ENCODE data around the gene CPT2. TPM values are rescaled to one million over a fixed set of nuclear protein-coding genes. Genes with fewer than 3 reads are reported as not detected.

CPT2 gene
- total RNA-seq, 2 experiments from 2014 or later: 17.8 to 18.6 TPM

GRCh38 chr1:53218201-53218600, 21.6 kb downstream of the CPT2 start:
- TF ChIP-seq CTCF (IDR thresholded peaks at IDR 0.05): no peak
- CTCF ChIA-PET: interaction anchor here (1.9 kb wide), 1 partner anchor 36 kb away, joined by 6 read pairs; no protein-coding TSS in a partner anchor
- DNase-seq (no peak), ATAC-seq (no peak)
- Mint-ChIP-seq H3K27ac (peak overlapping the region; percentile 68), H3K36me3 (ENCODE audit: low read depth) (peaks cover 11% of the 10 kb centered on the region), H3K9me3 (no peaks in the 10 kb centered on the region), H3K27me3 (no peaks in the 10 kb centered on the region), H3K4me1 (ENCODE audit: low read depth) (peaks cover 20% of the 10 kb centered on the region), H3K4me3 (no peak overlapping the region)
- intact Hi-C loops (cut with micrococcal nuclease): no loop called here
- POLR2A ChIA-PET: interaction anchor here (3.4 kb wide), 1 partner anchor 22 kb away, joined by 15 read pairs; the partner anchor contains the start of gene CPT2

- no peaks in the 10 kb centered on the region for H3K27me3 Mint-ChIP-seq
- ChIA-PET CTCF (interaction anchor here (1.9 kb wide), 1 partner anchor 37 kb away, joined by 6 read pairs; no protein-coding TSS in a partner anchor), POLR2A (interaction anchor here (1.1 to 3.4 kb wide), 5 partner anchors 9 to 24 kb away, joined by 3 to 15 read pairs (median 5); partner anchors contain the start of gene CPT2)
- TF ChIP-seq CTCF (IDR thresholded peaks at IDR 0.05): no peak
- peak overlapping the region; percentile 88 for H3K4me3 Mint-ChIP-seq
- H3K36me3 Mint-ChIP-seq (ENCODE audit: low read depth): peaks cover 1% of the 10 kb centered on the region
- peaks cover 20% of the 10 kb centered on the region for H3K4me1 Mint-ChIP-seq (ENCODE audit: low read depth)
- peak overlapping the region; percentile 97 for H3K27ac Mint-ChIP-seq
- no peaks in the 10 kb centered on the region for H3K9me3 Mint-ChIP-seq
- no peak for DNase-seq
- ATAC-seq: no peak
- intact Hi-C loops (cut with micrococcal nuclease): no loop called here
Measured at GRCh38 chr1:53219711-53220110, 23.1 kb downstream of the CPT2 start.

- peak; percentile 94 for ATAC-seq
- no peaks in the 10 kb centered on the region for H3K9me3 Mint-ChIP-seq
- CTCF ChIA-PET: interaction anchor here (1.9 kb wide), 1 partner anchor 38 kb away, joined by 6 read pairs; no protein-coding TSS in a partner anchor
- peak within 1 kb of the TSS; percentile 97 for H3K27ac Mint-ChIP-seq
- peak; percentile 99 for DNase-seq
- peaks cover 20% of the 10 kb centered on the region for H3K4me1 Mint-ChIP-seq (ENCODE audit: low read depth)
- no peaks in the 10 kb centered on the region for H3K36me3 Mint-ChIP-seq (ENCODE audit: low read depth)
- peak within 1 kb of the TSS; percentile 88 for H3K4me3 Mint-ChIP-seq
- TF ChIP-seq CTCF (IDR thresholded peaks at IDR 0.05): no peak
- POLR2A ChIA-PET: interaction anchor here (0.6 to 3.4 kb wide), 6 partner anchors 8 to 854 kb away, joined by 3 to 15 read pairs (median 5); partner anchors contain the start of gene CPT2
- intact Hi-C loops (cut with micrococcal nuclease): no loop called here
- H3K27me3 Mint-ChIP-seq: no peaks in the 10 kb centered on the region
Measured at GRCh38 chr1:53220171-53220961, 23.7 kb downstream of the CPT2 start, which contains the start of gene CZIB. CZIB (minus strand) TSS chr1:53220634; CDS start chr1:53220575, 59 bp downstream.

- intact Hi-C loops (cut with micrococcal nuclease): no loop called here
- ChIA-PET POLR2A (interaction anchor here (0.6 to 3.4 kb wide), 6 partner anchors 10 to 854 kb away, joined by 3 to 15 read pairs (median 6); partner anchors contain the start of gene CPT2), CTCF (interaction anchor here (1.7 kb wide), 1 partner anchor 14 kb away, joined by 5 read pairs; no protein-coding TSS in a partner anchor)
- peak overlapping the region; percentile 97 for H3K27ac Mint-ChIP-seq
- H3K4me1 Mint-ChIP-seq (ENCODE audit: low read depth): peaks cover 20% of the 10 kb centered on the region
- H3K4me3 Mint-ChIP-seq: peak overlapping the region; percentile 88
- ATAC-seq: no peak
- no peaks in the 10 kb centered on the region for H3K27me3 Mint-ChIP-seq
- TF ChIP-seq CTCF (IDR thresholded peaks at IDR 0.05): no peak
- no peak for DNase-seq
- H3K9me3 Mint-ChIP-seq: no peaks in the 10 kb centered on the region
- H3K36me3 Mint-ChIP-seq (ENCODE audit: low read depth): no peaks in the 10 kb centered on the region
Measured at GRCh38 chr1:53220962-53221286, 24.3 kb downstream of the CPT2 start.

- no peaks in the 10 kb centered on the region for H3K27me3 Mint-ChIP-seq
- H3K27ac Mint-ChIP-seq: peak overlapping the region; percentile 88
- DNase-seq (no peak), ATAC-seq (no peak)
- intact Hi-C loops (cut with micrococcal nuclease): no loop called here
- no peak for TF ChIP-seq CTCF (IDR thresholded peaks at IDR 0.05)
- H3K9me3 Mint-ChIP-seq: no peaks in the 10 kb centered on the region
- ChIA-PET POLR2A (interaction anchor here (0.9 kb wide), 1 partner anchor 9 kb away, joined by 3 read pairs; no protein-coding TSS in a partner anchor), CTCF (no interaction called here)
- H3K4me1 Mint-ChIP-seq (ENCODE audit: low read depth): peaks cover 30% of the 10 kb centered on the region
- peak overlapping the region; percentile 98 for H3K4me3 Mint-ChIP-seq
- H3K36me3 Mint-ChIP-seq (ENCODE audit: low read depth): peaks cover 30% of the 10 kb centered on the region
Measured at GRCh38 chr1:53237638-53238037, 41.0 kb downstream of the CPT2 start.
